GM12872 (cell line): ENCODE measurements around the gene TNFRSF12A.

Experiments
- TF ChIP-seq, protein P1 (sequence below): IDR thresholded peaks from 3 replicates; pipeline ENCODE4 v1.5.1; 2011; ENCODE audit warnings: low read depth, mild to moderate bottlenecking, low read length, moderate library complexity; ENCODE audit not compliant: insufficient read depth

The TNFRSF12A gene

DNA sequence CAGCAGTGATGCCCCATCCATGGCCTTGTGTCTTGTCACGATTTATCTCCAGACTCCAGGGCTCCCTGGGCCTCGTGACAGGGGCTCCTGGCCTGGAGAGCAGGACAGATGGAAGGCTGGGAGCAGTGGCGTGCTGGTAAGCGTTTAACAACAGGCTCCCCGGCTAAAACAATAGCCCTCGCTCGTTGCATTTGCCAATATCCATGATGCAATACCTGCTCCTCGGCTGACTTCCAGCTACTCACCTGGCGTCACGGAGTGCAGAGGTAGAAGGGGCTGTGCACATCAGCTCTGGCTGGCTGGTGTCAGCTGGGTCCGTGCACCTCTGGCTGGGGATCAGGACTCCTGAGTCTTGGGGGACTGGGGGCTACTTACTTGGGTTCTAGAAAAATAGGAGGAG, 18.1 kb downstream of the TNFRSF12A start:
- TF ChIP-seq, protein P1, sequence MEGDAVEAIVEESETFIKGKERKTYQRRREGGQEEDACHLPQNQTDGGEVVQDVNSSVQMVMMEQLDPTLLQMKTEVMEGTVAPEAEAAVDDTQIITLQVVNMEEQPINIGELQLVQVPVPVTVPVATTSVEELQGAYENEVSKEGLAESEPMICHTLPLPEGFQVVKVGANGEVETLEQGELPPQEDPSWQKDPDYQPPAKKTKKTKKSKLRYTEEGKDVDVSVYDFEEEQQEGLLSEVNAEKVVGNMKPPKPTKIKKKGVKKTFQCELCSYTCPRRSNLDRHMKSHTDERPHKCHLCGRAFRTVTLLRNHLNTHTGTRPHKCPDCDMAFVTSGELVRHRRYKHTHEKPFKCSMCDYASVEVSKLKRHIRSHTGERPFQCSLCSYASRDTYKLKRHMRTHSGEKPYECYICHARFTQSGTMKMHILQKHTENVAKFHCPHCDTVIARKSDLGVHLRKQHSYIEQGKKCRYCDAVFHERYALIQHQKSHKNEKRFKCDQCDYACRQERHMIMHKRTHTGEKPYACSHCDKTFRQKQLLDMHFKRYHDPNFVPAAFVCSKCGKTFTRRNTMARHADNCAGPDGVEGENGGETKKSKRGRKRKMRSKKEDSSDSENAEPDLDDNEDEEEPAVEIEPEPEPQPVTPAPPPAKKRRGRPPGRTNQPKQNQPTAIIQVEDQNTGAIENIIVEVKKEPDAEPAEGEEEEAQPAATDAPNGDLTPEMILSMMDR, result no peak

DNA sequence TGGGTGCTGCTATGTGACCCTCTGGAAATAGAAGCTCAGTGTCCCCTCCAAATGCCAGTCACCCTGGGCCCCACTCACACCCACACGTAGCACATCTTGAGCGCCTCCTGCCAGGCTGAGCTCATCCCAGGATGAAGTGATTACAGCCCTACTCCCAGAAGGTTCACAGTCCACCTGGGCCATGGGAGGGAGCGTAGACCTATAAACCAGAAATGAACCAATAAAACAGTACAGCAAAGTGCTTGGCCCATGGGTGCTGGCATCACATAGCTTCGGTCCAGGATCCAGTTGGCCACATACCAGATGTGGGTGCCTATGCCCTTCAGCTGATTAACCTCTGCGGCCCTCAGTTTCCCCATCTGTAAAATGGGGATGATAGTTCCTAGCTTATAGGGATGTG, 18.7 kb downstream of the TNFRSF12A start:
- TF ChIP-seq, protein P1, result no peak

- TF ChIP-seq, protein P1, result no peak
Observed at GRCh38 chr16:3042376-3042775, 22.2 kb downstream of the TNFRSF12A start.

GRCh38 chr16:3044708-3045107, 24.5 kb downstream of the TNFRSF12A start:
- TF ChIP-seq, protein P1, result no peak

GRCh38 chr16:3045758-3046640, 25.8 kb downstream of the TNFRSF12A start, which contains the start of gene MMP25:
Gene MMP25 (plus strand): TSS chr16:3046561. CDS start chr16:3046918, 357 bp downstream.
- TF ChIP-seq, protein P1, result no peak

GRCh38 chr16:3046641-3047386, 26.6 kb downstream of the TNFRSF12A start:
- TF ChIP-seq, protein P1, result no peak

DNA sequence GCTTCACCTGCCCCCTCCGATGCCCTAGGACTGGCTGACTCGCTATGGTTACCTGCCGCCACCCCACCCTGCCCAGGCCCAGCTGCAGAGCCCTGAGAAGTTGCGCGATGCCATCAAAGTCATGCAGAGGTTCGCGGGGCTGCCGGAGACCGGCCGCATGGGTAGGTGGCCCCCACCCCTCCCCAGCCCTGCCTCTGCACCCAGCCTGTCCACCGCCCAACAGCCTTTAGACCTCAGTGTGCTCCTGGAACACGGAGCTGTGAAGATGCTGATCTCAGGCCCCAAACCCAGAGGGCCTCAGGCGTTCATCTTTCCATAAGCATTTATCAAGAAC, 27.2 kb downstream of the TNFRSF12A start:
- TF ChIP-seq, protein P1, result no peak
